ENCODE data around the gene FCSK. TPM values are rescaled to one million over a fixed set of nuclear protein-coding genes. Genes with fewer than 3 reads are reported as not detected.
"Not testable (repeated sequence)": the region's sequence is repeated elsewhere in the genome, so short reads cannot be mapped to it uniquely, and the experiment has no call there.

Gene FCSK
- total and polyA plus RNA-seq, 5 experiments from 2014 or later = 4.5 to 39.7 (median 9.6) TPM

DNA sequence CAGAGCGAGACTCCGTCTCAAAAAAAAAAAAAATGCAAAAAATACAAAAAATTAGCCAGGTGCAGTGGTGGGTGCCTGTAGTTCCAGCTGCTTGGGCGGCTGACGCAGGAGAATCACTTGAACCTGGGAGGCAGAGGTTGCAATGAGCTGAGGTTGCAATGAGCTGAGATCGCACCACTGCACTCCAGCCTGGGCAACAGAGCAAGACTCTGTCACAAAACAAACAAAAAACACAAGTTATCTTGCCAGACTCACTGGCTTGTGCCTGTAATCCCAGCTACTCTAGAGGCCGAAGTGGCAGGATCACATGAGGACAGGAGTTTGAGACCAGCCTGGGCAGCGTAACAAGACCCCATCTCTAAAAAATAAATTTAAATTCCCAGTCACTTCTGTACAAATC is 12.1 kb upstream of the FCSK start:
- H3K36me3 Mint-ChIP-seq = no peaks in the 10 kb centered on the region
- H3K4me3 Mint-ChIP-seq = no peak overlapping the region
- H3K4me1 Mint-ChIP-seq = peaks cover 13 to 22% (median 19%) of the 10 kb centered on the region in 4 donors
- no peak overlapping the region for H3K27ac Mint-ChIP-seq
- ATAC-seq (no peak), DNase-seq (no peak)
- no peaks in the 10 kb centered on the region for H3K9me3 Mint-ChIP-seq
- no peaks in the 10 kb centered on the region for H3K27me3 Mint-ChIP-seq
- POLR2A ChIA-PET = interaction anchor here (0.8 to 1.4 kb wide), 2 partner anchors 24 to 61 kb away, joined by 5 read pairs; no protein-coding TSS in a partner anchor

GRCh38 chr16:70444249-70445063 is 9.9 kb upstream of the FCSK start:
- no peak overlapping the region for H3K4me3 Mint-ChIP-seq
- no peak overlapping the region for H3K27ac Mint-ChIP-seq
- no peaks in the 10 kb centered on the region for H3K9me3 Mint-ChIP-seq
- H3K4me1 Mint-ChIP-seq = peaks cover 0 to 8% (median 5%) of the 10 kb centered on the region in 4 donors
- DNase-seq = no peak
- no peak for ATAC-seq
- POLR2A ChIA-PET = interaction anchor here (0.8 kb wide), 1 partner anchor 14 kb away, joined by 3 read pairs; no protein-coding TSS in a partner anchor
- H3K27me3 Mint-ChIP-seq = no peaks in the 10 kb centered on the region
- H3K36me3 Mint-ChIP-seq = no peaks in the 10 kb centered on the region

DNA sequence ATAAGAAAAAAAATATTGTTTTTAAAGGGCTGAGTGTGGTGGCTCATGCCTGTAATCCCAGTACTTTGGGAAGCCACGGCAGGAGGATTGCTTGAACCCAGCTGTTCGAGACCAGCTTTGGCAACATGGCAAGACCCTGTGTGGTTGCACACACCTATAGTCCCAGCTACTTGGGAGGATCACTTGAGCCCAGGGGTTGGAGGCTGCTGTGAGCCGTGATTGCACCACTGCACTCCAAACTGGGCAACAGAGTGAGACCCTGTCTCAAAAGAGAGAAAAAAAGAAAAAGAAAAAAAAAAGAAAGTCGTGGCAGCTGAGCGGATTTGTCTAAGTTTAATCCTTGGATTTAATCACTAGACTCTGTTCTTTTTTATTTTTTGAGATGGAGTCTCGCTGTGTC is 6.3 kb upstream of the FCSK start:
- H3K36me3 Mint-ChIP-seq = no peaks in the 10 kb centered on the region
- H3K27me3 Mint-ChIP-seq = no peaks in the 10 kb centered on the region
- H3K9me3 Mint-ChIP-seq = no peaks in the 10 kb centered on the region
- no peak overlapping the region for H3K27ac Mint-ChIP-seq
- peaks cover 0 to 13% (median 4%) of the 10 kb centered on the region in 4 donors for H3K4me1 Mint-ChIP-seq
- H3K4me3 Mint-ChIP-seq = no peak overlapping the region
- POLR2A ChIA-PET = no interaction called here
- DNase-seq (no peak), ATAC-seq (no peak)

DNA sequence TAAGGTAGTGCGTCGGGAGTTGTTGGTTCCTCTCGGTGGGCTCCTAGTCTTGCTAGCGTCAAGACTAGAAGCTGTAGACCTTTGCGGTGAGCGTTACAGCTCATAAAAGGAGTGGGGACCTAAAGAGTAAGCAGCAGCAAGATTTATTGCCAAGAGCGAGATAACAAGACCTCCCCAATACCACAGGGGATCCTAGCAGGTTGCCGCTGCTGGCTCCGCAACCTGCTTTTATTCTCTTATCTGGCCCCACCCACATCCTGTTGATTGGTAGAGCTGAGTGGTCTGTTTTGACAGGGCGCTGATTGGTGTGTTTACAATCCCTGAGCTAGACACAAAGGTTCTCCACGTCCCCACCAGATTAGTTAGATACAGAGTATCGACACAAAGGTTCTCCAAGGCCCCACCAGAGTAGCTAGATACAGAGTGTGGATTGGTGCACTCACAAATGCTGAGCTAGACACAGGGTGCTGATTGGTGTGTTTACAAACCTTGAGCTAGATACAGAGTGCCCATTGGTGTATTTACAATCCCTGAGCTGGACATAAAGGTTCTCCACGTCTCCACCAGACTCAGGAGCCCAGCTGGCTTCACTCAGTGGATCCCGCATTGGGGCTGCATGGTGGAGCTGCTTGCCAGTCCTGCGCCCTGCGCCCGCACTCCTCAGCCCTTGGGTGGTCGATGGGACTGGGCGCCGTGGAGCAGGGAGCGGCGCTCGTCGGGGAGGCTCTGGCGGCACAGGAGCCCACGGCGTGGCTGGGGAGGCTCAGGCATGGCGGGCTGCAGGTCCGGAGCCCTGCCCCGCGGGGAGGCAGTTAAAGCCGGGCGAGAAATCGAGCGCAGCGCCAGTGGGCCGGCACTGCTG is 4.0 kb upstream of the FCSK start:
- not testable (repeated sequence) for H3K27me3 Mint-ChIP-seq, H3K9me3 Mint-ChIP-seq, H3K36me3 Mint-ChIP-seq, ATAC-seq
- H3K4me1 Mint-ChIP-seq = peaks cover 5 to 20% (median 16%) of the 10 kb centered on the region in 4 donors
- H3K27ac Mint-ChIP-seq = peak overlapping the region in 2 of 10 donors; percentile 24 to 40
- peak overlapping the region in 3 of 10 donors; percentile 20 to 50 (median 35) for H3K4me3 Mint-ChIP-seq
- DNase-seq = peak in 1 of 10 donors; percentile 14
- POLR2A ChIA-PET = interaction anchor here (0.8 to 1.7 kb wide), 6 partner anchors 11 to 70 kb away, joined by 3 to 6 read pairs (median 4); partner anchors contain the start of gene ST3GAL2

DNA sequence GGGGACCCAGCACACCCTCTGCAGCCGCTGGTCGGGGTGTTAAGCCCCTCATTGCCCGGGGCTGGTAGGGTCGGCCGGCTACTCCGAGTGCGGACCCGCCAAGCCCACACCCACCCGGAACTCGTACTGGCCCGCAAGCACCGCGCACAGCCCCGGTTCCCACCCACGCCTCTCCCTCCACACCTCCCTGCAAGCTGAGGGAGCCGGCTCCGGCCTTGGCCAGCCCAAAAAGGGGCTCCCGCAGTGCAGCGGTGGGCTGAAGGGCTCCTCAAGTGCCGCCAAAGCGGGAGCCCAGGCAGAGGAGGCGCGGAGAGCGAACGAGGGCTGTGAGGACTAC is 3.4 kb upstream of the FCSK start:
- not testable (repeated sequence) for H3K9me3 Mint-ChIP-seq, DNase-seq, H3K27ac Mint-ChIP-seq, ATAC-seq, H3K27me3 Mint-ChIP-seq, H3K36me3 Mint-ChIP-seq
- H3K4me3 Mint-ChIP-seq = peak overlapping the region in 2 of 10 donors; percentile 6 to 27
- POLR2A ChIA-PET = interaction anchor here (0.8 to 1.7 kb wide), 4 partner anchors 12 to 71 kb away, joined by 3 to 6 read pairs (median 4); partner anchors contain the start of gene ST3GAL2
- H3K4me1 Mint-ChIP-seq = peaks cover 5 to 26% (median 21%) of the 10 kb centered on the region in 4 donors

GRCh38 chr16:70453117-70453891 is 1.1 kb upstream of the FCSK start:
- H3K27ac Mint-ChIP-seq = peak overlapping the region; percentile 88 to 95 (median 91)
- peaks cover 6 to 40% (median 23%) of the 10 kb centered on the region in 4 donors for H3K4me1 Mint-ChIP-seq
- H3K27me3 Mint-ChIP-seq = no peaks in the 10 kb centered on the region
- no peaks in the 10 kb centered on the region for H3K9me3 Mint-ChIP-seq
- no peaks in the 10 kb centered on the region for H3K36me3 Mint-ChIP-seq
- no peak for DNase-seq
- ATAC-seq = no peak
- POLR2A ChIA-PET = interaction anchor here (0.6 to 2.4 kb wide), 16 partner anchors 7 to 164 kb away, joined by 3 to 59 read pairs (median 4); partner anchors contain the start of genes DDX19A and ST3GAL2
- peak overlapping the region; percentile 86 to 96 (median 93) for H3K4me3 Mint-ChIP-seq

GRCh38 chr16:70453892-70454221 is 538 bp upstream of the FCSK start:
- ATAC-seq (peak in 1 of 2 donors; percentile 5), DNase-seq (peak in 1 of 10 donors; percentile 22)
- Mint-ChIP-seq H3K27me3 (no peaks in the 10 kb centered on the region), H3K4me3 (peak overlapping the region; percentile 86 to 96 (median 93)), H3K27ac (peak overlapping the region; percentile 88 to 95 (median 91)), H3K9me3 (no peaks in the 10 kb centered on the region), H3K36me3 (no peaks in the 10 kb centered on the region), H3K4me1 (peaks cover 6 to 40% (median 23%) of the 10 kb centered on the region in 4 donors)
- POLR2A ChIA-PET = interaction anchor here (0.6 to 2.4 kb wide), 21 partner anchors 8 to 165 kb away, joined by 3 to 59 read pairs (median 5); partner anchors contain the start of genes DDX19A, DDX19B and ST3GAL2

DNA sequence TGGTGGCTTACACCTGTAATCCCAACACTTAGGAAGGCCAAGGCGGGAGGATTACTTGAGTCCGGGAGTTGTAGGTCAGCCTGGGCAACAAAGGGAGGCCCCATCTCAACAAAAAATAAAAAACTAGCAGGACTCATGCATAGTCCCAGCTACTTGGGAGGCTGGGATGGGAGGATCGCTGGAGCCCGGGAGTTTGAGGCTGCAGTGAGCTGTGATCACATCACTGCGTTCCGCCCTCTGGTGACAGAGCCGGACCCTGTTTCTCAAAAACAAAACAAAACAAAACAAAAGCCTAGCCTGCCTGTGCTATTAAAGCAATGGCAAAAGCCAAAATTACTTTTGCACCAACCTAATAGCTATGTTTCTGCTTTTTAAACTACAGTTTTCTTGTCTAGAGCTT is 1.5 kb downstream of the FCSK start:
- H3K27me3 Mint-ChIP-seq = no peaks in the 10 kb centered on the region
- H3K9me3 Mint-ChIP-seq = no peaks in the 10 kb centered on the region
- H3K27ac Mint-ChIP-seq = peak overlapping the region in 3 of 10 donors; percentile 22 to 84 (median 59)
- ATAC-seq = no peak
- POLR2A ChIA-PET = interaction anchor here (0.7 to 1.9 kb wide), 5 partner anchors 18 to 740 kb away, joined by 3 to 7 read pairs (median 4); no protein-coding TSS in a partner anchor
- H3K4me1 Mint-ChIP-seq = peaks cover 6 to 34% (median 20%) of the 10 kb centered on the region in 4 donors
- H3K36me3 Mint-ChIP-seq = no peaks in the 10 kb centered on the region
- peak overlapping the region in 8 of 10 donors; percentile 45 to 96 (median 78) for H3K4me3 Mint-ChIP-seq
- no peak for DNase-seq

- DNase-seq (no peak), ATAC-seq (no peak)
- Mint-ChIP-seq H3K27me3 (no peaks in the 10 kb centered on the region), H3K9me3 (no peaks in the 10 kb centered on the region), H3K4me1 (peaks cover 6 to 36% (median 19%) of the 10 kb centered on the region in 4 donors), H3K4me3 (peak overlapping the region in 4 of 10 donors; percentile 21 to 52 (median 27)), H3K27ac (peak overlapping the region in 1 of 10 donors; percentile 5), H3K36me3 (no peaks in the 10 kb centered on the region)
- POLR2A ChIA-PET = interaction anchor here (0.7 kb wide), 1 partner anchor 167 kb away, joined by 3 read pairs; no protein-coding TSS in a partner anchor
Measured at GRCh38 chr16:70457446-70458166, 3.2 kb downstream of the FCSK start.

DNA sequence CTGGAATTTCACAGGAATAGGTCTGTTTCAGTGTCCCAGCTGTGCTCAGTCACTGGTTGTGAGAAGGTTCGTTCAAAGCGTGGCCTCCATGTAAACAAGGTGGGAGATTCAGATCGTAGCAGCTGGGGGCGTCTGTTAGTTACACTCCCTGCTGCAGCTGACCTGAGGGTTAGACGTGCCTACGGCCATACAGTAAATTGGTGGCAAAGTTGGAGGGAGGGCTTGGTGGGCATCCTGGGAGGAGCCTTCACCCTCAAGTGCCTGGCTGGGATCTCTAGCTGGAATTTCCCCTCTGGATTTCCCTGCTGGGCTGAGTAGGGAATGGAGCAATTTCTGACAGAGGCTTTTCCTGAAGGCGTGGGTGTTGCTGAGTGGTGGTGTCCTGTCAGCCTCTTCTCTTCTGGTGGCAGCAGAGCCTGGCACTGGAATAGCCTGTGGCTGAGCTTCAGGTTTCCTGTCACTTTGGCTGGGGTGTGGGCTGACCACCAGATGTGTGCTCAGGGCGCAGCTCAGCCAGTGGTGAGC is 6.4 kb downstream of the FCSK start:
- POLR2A ChIA-PET = interaction anchor here (0.8 kb wide), 1 partner anchor 65 kb away, joined by 4 read pairs; no protein-coding TSS in a partner anchor
- Mint-ChIP-seq H3K4me1 (peaks cover 0 to 19% (median 3%) of the 10 kb centered on the region in 4 donors), H3K36me3 (peaks cover 0 to 15% (median 0%) of the 10 kb centered on the region in 3 donors), H3K9me3 (no peaks in the 10 kb centered on the region), H3K27ac (peak overlapping the region in 1 of 10 donors; percentile 18), H3K27me3 (no peaks in the 10 kb centered on the region), H3K4me3 (no peak overlapping the region)
- DNase-seq = no peak
- no peak for ATAC-seq

- Mint-ChIP-seq H3K27ac (no peak overlapping the region), H3K27me3 (no peaks in the 10 kb centered on the region), H3K36me3 (peaks cover 0 to 22% (median 0%) of the 10 kb centered on the region in 3 donors), H3K4me1 (peaks cover 0 to 3% (median under 1%) of the 10 kb centered on the region in 4 donors), H3K9me3 (no peaks in the 10 kb centered on the region), H3K4me3 (no peak overlapping the region)
- POLR2A ChIA-PET = no interaction called here
- ATAC-seq (no peak), DNase-seq (no peak)
Measured at GRCh38 chr16:70463235-70463634, 8.8 kb downstream of the FCSK start.

Measured in naive thymus-derived CD8-positive, alpha-beta T cell (primary cell).